Suprapubic skin (tissue), 3 donors: ENCODE measurements around the gene MS4A3.
"Not testable (repeated sequence)": the region's sequence is repeated elsewhere in the genome, so short reads cannot be mapped to it uniquely, and the experiment has no call there.

Source experiments
- CTCF ChIP-seq, 2 donors: fragments of 200-600 bp in 1 of 2; fragments of 450-650 bp in 1 of 2; sonication (generic) in 1 of 2; IDR thresholded peaks; one replicate each; pipeline ENCODE4 v1.5.1; 2016 to 2019; ENCODE audit warnings: antibody characterized with exemption in 2 of 2, mild to moderate bottlenecking in 1 of 2, moderate library complexity in 1 of 2
- POLR2AphosphoS5 ChIP-seq, 3 donors: sonication (generic); formaldehyde crosslinking; IDR thresholded peaks; one replicate each; pipeline ENCODE4 v1.6.1; 2017; ENCODE audit warnings: antibody characterized with exemption in 3 of 3

GRCh38 chr11:60101368-60101767 lies 44.9 kb downstream of the MS4A3 start:
- TF ChIP-seq POLR2AphosphoS5, CTCF (IDR thresholded peaks at IDR 0.05): not testable (repeated sequence)
